GM10248 (cell line): ENCODE data around the gene DIP2A.
"Not testable (repeated sequence)": the region's sequence is repeated elsewhere in the genome, so short reads cannot be mapped to it uniquely, and the experiment has no call there.

ENCODE experiments used
- CTCF ChIA-PET: fragments of 300-600 bp; sonication (Branson Sonifier 250); formaldehyde crosslinking; extraction: SDS; loops from one replicate; lab custom pipeline; 2021; ENCODE audit warnings: antibody characterized with exemption; lab: Yijun Ruan, JAX
- POLR2A ChIA-PET: fragments of 350-650 bp; sonication (Branson Sonifier 250); formaldehyde crosslinking; extraction: SDS; loops from one replicate; lab custom pipeline; 2020; ENCODE audit warnings: antibody characterized with exemption; lab: Yijun Ruan, JAX
- DNase-seq: peaks from one replicate; pipeline ENCODE4 v3.0.0; 2012; ENCODE audit errors: extremely low spot score
- CTCF ChIP-seq: IDR thresholded peaks from 2 replicates; pipeline ENCODE4 v1.5.1; 2012; ENCODE audit warnings: mild to moderate bottlenecking, low read depth; ENCODE audit errors: extremely low read depth, missing control alignments, control extremely low read depth

Gene DIP2A

GRCh38 chr21:46518983-46519583, 60.4 kb downstream of the DIP2A start:
- TF ChIP-seq CTCF, result no peak
- POLR2A ChIA-PET, result no interaction called here
- no peak for DNase-seq
- CTCF ChIA-PET, result interaction anchor here (0.8 kb wide), 1 partner anchor 14 kb away, joined by 3 read pairs; no protein-coding TSS in a partner anchor

- CTCF ChIA-PET, POLR2A ChIA-PET: not testable (repeated sequence)
Observed at GRCh38 chr21:46527393-46527792, 68.7 kb downstream of the DIP2A start.

GRCh38 chr21:46527801-46528200, 69.1 kb downstream of the DIP2A start:
- no peak for DNase-seq
- ChIA-PET POLR2A (no interaction called here), CTCF (no interaction called here)
- no peak for TF ChIP-seq CTCF

More at GRCh38 chr21:46527393-46527792, 68.7 kb downstream of the DIP2A start:
- not testable (repeated sequence) for DNase-seq

- ChIA-PET CTCF (interaction anchor here (1.2 to 1.9 kb wide), 3 partner anchors 8 to 16 kb away, joined by 3 to 6 read pairs (median 3); no protein-coding TSS in a partner anchor), POLR2A (no interaction called here)
- DNase-seq, result no peak
- no peak for TF ChIP-seq CTCF
Observed at GRCh38 chr21:46532080-46532479, 73.4 kb downstream of the DIP2A start.

GRCh38 chr21:46537026-46537425, 78.3 kb downstream of the DIP2A start:
- DNase-seq, result no peak
- ChIA-PET POLR2A (no interaction called here), CTCF (interaction anchor here (1.4 kb wide), 1 partner anchor 7 kb away, joined by 6 read pairs; no protein-coding TSS in a partner anchor)
- TF ChIP-seq CTCF, result no peak

GRCh38 chr21:46538262-46538661, 79.6 kb downstream of the DIP2A start:
- TF ChIP-seq CTCF, result no peak
- CTCF ChIA-PET, result interaction anchor here (1.1 to 1.4 kb wide), 2 partner anchors 9 to 34 kb away, joined by 4 to 6 read pairs; no protein-coding TSS in a partner anchor
- POLR2A ChIA-PET, result no interaction called here
- no peak for DNase-seq

- DNase-seq, result no peak
- CTCF ChIA-PET, result interaction anchor here (0.9 to 1.1 kb wide), 2 partner anchors 13 to 35 kb away, joined by 4 read pairs; no protein-coding TSS in a partner anchor
- POLR2A ChIA-PET, result no interaction called here
- no peak for TF ChIP-seq CTCF
Observed at GRCh38 chr21:46538851-46539666, 80.4 kb downstream of the DIP2A start.
